Measurements from ENCODE around the gene NEDD4L. TPM values are rescaled to one million over a fixed set of nuclear protein-coding genes. Genes with fewer than 3 reads are reported as not detected.

NEDD4L gene
- total RNA-seq, 4 donors from 2014 or later = 22.7 to 39.9 (median 34.7) TPM

DNA sequence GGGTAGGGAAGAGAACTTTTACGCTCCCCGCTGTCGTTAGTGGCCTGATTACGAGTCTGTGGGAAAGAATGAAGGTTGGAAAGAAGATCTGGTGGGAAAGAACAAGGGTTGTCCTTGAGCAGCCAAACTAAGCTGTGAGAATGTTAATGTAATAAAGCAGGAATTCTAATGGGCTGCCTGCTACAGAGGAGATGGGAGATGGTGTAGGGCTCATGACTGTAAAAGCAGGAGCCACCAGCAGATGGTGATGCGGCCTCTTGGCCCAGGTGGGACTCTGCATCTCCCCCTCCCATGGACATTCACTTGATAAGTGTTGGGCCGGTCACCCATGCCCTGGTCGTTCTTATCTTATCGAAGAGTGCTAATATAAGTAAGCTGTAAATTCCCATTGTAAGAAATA, 150.0 kb downstream of the NEDD4L start:
- intact Hi-C loops (cut with DNase I) = loop anchor here (5.0 kb wide), 1 partner anchor 128 kb away; no protein-coding TSS in a partner anchor

DNA sequence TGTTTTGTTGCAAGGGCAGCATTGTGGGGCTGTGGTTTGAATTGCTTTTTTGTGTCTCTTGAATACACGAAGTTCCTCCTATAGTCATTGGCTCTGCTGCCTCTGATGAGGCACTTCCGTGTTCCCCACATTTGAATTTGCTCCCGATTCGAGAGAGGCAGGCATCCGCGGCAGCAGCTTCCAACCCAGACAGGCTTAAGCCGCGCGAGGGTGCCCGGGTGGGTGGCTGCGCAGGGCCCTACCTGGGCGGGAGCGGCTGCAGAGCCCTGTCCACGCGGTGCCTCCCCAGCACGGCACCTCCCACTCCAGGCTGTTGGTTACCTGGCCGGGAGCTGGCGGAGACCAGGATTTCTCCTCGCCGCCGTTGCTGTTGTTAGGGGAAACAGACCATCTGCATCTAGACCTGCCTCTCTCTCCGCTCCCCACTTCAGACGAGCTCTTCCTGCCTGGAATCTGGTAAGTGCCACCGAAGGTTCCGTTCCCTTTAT, 151.3 kb downstream of the NEDD4L start:
- DNase-seq (ENCODE audit: extremely low spot score) = no peak
- TF ChIP-seq POLR2A (IDR thresholded peaks at IDR 0.05; ENCODE audit: low read depth) (no peak), POLR2AphosphoS5 (IDR thresholded peaks at IDR 0.05) (peak; percentile 37 to 39), EP300 (IDR thresholded peaks at IDR 0.05) (no peak)
- TF ChIP-seq, protein P1, sequence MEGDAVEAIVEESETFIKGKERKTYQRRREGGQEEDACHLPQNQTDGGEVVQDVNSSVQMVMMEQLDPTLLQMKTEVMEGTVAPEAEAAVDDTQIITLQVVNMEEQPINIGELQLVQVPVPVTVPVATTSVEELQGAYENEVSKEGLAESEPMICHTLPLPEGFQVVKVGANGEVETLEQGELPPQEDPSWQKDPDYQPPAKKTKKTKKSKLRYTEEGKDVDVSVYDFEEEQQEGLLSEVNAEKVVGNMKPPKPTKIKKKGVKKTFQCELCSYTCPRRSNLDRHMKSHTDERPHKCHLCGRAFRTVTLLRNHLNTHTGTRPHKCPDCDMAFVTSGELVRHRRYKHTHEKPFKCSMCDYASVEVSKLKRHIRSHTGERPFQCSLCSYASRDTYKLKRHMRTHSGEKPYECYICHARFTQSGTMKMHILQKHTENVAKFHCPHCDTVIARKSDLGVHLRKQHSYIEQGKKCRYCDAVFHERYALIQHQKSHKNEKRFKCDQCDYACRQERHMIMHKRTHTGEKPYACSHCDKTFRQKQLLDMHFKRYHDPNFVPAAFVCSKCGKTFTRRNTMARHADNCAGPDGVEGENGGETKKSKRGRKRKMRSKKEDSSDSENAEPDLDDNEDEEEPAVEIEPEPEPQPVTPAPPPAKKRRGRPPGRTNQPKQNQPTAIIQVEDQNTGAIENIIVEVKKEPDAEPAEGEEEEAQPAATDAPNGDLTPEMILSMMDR (IDR thresholded peaks at IDR 0.05) = no peak
- peaks cover 0 to 36% (median 22%) of the 10 kb centered on the region in 4 donors for H3K4me1 ChIP-seq
- peak overlapping the region; percentile 56 to 74 (median 70) for H3K27ac ChIP-seq (replicated peaks in 1 of 4)
- H3K4me3 ChIP-seq = peak overlapping the region; percentile 49 to 63 (median 54)
- H3K27me3 ChIP-seq = no peaks in the 10 kb centered on the region
- intact Hi-C loops (cut with DNase I) = no loop called here
- no peaks in the 10 kb centered on the region for H3K36me3 ChIP-seq
- H3K9me3 ChIP-seq = no peaks in the 10 kb centered on the region
- 27% methylated on average over 10 of the region's 25 CpGs for WGBS

More for the DNA sequence above, 150.0 kb downstream of the NEDD4L start:
- TF ChIP-seq POLR2AphosphoS5 (IDR thresholded peaks at IDR 0.05) = no peak
- no peak for TF ChIP-seq EP300 (IDR thresholded peaks at IDR 0.05)
- TF ChIP-seq, protein P1 (IDR thresholded peaks at IDR 0.05) = no peak
- no peak for TF ChIP-seq POLR2A (IDR thresholded peaks at IDR 0.05; ENCODE audit: low read depth)
- Histone ChIP-seq H3K27me3 (no peaks in the 10 kb centered on the region), H3K27ac (replicated peaks in 1 of 4) (no peak overlapping the region), H3K36me3 (no peaks in the 10 kb centered on the region), H3K4me3 (no peak overlapping the region), H3K4me1 (peaks cover 2 to 41% (median 26%) of the 10 kb centered on the region in 4 donors), H3K9me3 (no peaks in the 10 kb centered on the region)
- DNase-seq (ENCODE audit: extremely low spot score) = no peak
- WGBS = 92% methylated on average over 8 of the region's 8 CpGs

DNA sequence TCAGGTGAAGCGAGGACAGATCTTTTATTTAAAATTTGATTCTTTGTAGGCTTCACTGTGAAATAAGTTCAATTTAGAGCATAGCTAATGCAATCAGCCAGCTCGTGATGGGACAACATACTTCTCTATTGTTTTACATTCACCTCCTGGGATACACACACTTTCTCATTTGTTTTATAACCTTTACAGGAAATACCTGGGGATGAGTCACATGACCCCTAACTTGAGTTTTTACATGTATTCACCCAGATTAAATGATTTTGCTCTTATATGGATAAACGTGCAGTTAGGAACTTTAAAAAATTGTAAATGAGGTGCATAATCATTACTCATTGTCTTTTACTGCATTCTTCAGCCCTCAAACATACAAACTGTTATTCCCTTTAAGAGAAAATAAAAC, 152.1 kb downstream of the NEDD4L start:
- 49% methylated on average over 3 of the region's 3 CpGs for WGBS
- no peaks in the 10 kb centered on the region for H3K27me3 ChIP-seq
- DNase-seq (ENCODE audit: extremely low spot score) = no peak

DNA sequence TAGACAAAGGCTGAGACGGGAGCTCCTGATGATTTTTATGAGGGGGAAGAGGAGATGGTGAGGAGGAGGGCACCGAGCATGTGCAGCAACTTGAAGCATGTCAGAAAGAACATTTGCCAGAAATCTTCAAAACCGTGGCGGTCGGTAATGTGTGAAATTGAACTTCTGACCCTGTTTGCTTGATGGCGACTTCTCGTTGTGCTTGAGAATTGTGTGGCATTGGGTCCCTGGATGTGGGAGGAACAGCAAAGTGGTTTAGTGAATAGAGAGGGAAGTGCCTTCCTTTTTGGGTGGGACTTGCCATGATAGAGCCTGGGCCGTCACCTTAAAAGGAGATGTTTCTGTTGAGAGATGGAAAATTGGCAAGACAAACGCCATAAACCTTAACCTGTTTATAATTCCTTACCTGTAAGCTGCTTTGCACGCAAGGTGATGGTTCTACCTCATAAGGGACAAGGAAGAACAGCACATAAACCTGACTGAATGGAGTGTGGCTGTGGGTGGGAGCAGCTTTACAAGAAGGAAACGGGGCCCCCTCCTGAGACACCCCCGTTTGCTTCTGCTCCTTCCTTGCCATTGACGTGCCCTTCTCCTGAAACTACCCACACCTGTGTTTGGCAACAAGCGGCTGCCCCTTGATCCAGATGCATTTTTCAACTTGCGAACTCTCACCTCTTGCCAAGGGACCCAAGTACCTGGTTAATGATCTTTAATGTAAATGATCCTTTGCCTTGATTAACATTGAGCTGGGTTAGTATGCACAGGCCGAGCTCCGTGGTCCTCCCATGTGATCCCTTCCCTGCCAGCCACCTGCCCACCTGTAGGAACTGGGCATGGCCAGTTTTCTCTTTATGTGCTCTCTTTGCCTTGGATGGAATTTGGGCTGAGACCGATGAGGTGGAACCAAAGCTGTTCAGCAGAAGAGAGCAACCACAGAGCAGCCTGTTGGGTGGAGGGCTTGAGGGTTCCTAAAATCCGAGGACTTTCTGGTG, 153.2 kb downstream of the NEDD4L start:
- H3K27me3 ChIP-seq = no peaks in the 10 kb centered on the region
- H3K4me3 ChIP-seq = peak overlapping the region in 3 of 4 donors; percentile 53 to 63 (median 54)
- H3K27ac ChIP-seq (replicated peaks in 1 of 4) = peak overlapping the region; percentile 56 to 74 (median 70)
- intact Hi-C loops (cut with DNase I) = no loop called here
- TF ChIP-seq POLR2AphosphoS5 (IDR thresholded peaks at IDR 0.05) (peak in 1 of 2 donors; percentile 65), POLR2A (IDR thresholded peaks at IDR 0.05; ENCODE audit: low read depth) (no peak)
- no peaks in the 10 kb centered on the region for H3K9me3 ChIP-seq
- no peaks in the 10 kb centered on the region for H3K36me3 ChIP-seq
- peaks cover 7 to 49% (median 35%) of the 10 kb centered on the region in 4 donors for H3K4me1 ChIP-seq
- WGBS = 81% methylated on average over 18 of the region's 19 CpGs
- no peak for DNase-seq (ENCODE audit: extremely low spot score)

More for the DNA sequence above, 152.1 kb downstream of the NEDD4L start:
- Histone ChIP-seq H3K4me1 (peaks cover 0 to 39% (median 25%) of the 10 kb centered on the region in 4 donors), H3K27ac (replicated peaks in 1 of 4) (peak overlapping the region; percentile 56 to 74 (median 70)), H3K4me3 (peak overlapping the region; percentile 49 to 63 (median 54)), H3K36me3 (no peaks in the 10 kb centered on the region), H3K9me3 (no peaks in the 10 kb centered on the region)
- TF ChIP-seq POLR2A (IDR thresholded peaks at IDR 0.05; ENCODE audit: low read depth) (no peak), EP300 (IDR thresholded peaks at IDR 0.05) (no peak), POLR2AphosphoS5 (IDR thresholded peaks at IDR 0.05) (no peak)
- TF ChIP-seq, protein P1 (IDR thresholded peaks at IDR 0.05) = no peak
- intact Hi-C loops (cut with DNase I) = no loop called here

DNA sequence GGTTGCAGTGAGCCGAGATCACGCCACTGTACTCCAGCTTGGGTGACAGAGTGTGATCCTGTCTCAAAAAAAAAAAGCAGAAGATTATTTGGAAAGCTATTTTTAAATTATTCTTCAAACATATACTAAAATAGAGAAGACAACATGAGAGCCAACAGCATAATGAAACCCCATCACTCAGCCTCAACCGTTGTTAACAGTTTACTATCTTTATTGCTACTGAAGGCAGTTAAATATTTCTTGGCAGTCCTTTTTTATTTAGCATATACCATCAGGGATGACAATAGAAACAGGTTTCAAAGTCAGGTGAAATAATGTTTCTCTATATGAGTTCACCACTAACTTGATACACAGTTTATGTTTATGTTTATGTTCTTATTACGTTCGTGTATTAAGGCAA, 157.2 kb downstream of the NEDD4L start:
- WGBS = 43% methylated on average over 5 of the region's 5 CpGs
- Histone ChIP-seq H3K27ac (replicated peaks in 1 of 4) (peak overlapping the region; percentile 49 to 73 (median 68)), H3K4me3 (no peak overlapping the region), H3K36me3 (no peaks in the 10 kb centered on the region), H3K9me3 (no peaks in the 10 kb centered on the region), H3K27me3 (no peaks in the 10 kb centered on the region), H3K4me1 (peaks cover 18 to 42% (median 30%) of the 10 kb centered on the region in 4 donors)
- intact Hi-C loops (cut with DNase I) = no loop called here
- no peak for DNase-seq (ENCODE audit: extremely low spot score)
- TF ChIP-seq EP300 (IDR thresholded peaks at IDR 0.05) = no peak
- TF ChIP-seq, protein P1 (IDR thresholded peaks at IDR 0.05) = no peak
- TF ChIP-seq POLR2A (IDR thresholded peaks at IDR 0.05; ENCODE audit: low read depth) = no peak
- no peak for TF ChIP-seq POLR2AphosphoS5 (IDR thresholded peaks at IDR 0.05)

All from esophagus muscularis mucosa (tissue), 4 donors.